IPS-15b (cell line): ENCODE results near the gene GH2.
"Not testable (repeated sequence)": the region's sequence is repeated elsewhere in the genome, so short reads cannot be mapped to it uniquely, and the experiment has no call there.

ENCODE experiments used
- H3K27me3 ChIP-seq: one replicate; pipeline ENCODE4 v1.6.1; 2013; ENCODE audit warnings: low read length; ENCODE audit not compliant: control insufficient read depth, insufficient read depth
- H3K36me3 ChIP-seq: one replicate; pipeline ENCODE4 v1.6.1; 2013; ENCODE audit warnings: low read length; ENCODE audit not compliant: control insufficient read depth, insufficient read depth
- H3K4me1 ChIP-seq: one replicate; pipeline ENCODE4 v1.6.1; 2013; ENCODE audit warnings: mild to moderate bottlenecking, low read length; ENCODE audit not compliant: control insufficient read depth, insufficient read depth
- H3K4me3 ChIP-seq: one replicate; pipeline ENCODE4 v1.5.1; 2013; ENCODE audit warnings: low read depth, low read length
- H3K9ac ChIP-seq: one replicate; pipeline ENCODE4 v1.6.1; 2013; ENCODE audit warnings: low read depth, mild to moderate bottlenecking, low read length
- H3K9me3 ChIP-seq: one replicate; pipeline ENCODE4 v1.6.1; 2013; ENCODE audit warnings: mild to moderate bottlenecking, low read length; ENCODE audit not compliant: control insufficient read depth, insufficient read depth

Gene GH2

DNA sequence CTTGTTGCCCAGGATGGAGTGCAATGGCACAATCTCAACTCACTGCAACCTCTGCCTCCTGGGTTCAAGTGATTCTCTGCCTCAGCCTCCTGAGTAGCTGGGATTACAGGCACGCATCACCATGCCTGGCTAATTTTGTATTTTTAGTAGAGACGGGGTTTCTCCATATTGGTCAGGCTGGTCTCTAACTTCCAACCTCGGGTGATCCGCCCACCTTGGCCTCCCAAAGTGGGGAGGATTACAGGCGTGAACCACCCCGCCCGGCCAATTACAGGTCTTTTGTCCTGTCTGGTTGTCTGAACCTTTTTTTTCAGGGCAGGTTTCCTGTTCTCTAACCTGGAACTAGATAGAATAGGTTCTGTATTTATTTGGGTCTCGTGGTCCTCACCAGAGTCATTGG lies 25.3 kb downstream of the GH2 start:
- H3K27me3 ChIP-seq, H3K9me3 ChIP-seq, H3K36me3 ChIP-seq, H3K4me1 ChIP-seq, H3K4me3 ChIP-seq, H3K9ac ChIP-seq: not testable (repeated sequence)

DNA sequence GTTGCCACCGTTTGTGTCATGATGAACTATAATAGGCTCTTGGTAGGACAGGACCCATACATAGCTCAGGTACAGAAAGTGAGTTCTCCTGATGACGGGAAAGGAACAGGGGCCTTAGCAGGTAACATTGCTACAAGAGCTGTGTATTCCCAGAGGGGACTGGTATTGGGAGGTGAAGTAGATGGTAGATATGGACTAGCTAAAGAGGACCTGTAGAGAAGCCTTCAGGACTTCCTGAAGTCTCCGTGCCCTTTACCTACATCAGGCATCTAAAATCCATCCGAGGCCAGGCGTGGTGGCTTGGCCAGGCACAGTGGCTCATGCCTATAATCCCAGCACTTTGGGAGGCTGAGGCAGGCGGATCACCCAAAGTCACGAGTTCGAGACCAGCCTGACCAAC lies 26.6 kb downstream of the GH2 start:
- no peak overlapping the region for H3K4me3 ChIP-seq
- H3K27me3 ChIP-seq = peaks cover 2% of the 10 kb centered on the region
- H3K9me3 ChIP-seq = no peaks in the 10 kb centered on the region
- no peaks in the 10 kb centered on the region for H3K4me1 ChIP-seq
- H3K36me3 ChIP-seq = no peaks in the 10 kb centered on the region
- H3K9ac ChIP-seq = no peak overlapping the region

- H3K9me3 ChIP-seq = no peaks in the 10 kb centered on the region
- H3K9ac ChIP-seq = no peak overlapping the region
- peaks cover 3% of the 10 kb centered on the region for H3K27me3 ChIP-seq
- no peaks in the 10 kb centered on the region for H3K36me3 ChIP-seq
- no peaks in the 10 kb centered on the region for H3K4me1 ChIP-seq
- H3K4me3 ChIP-seq = no peak overlapping the region
Measured at GRCh38 chr17:63854709-63855108, 27.0 kb downstream of the GH2 start.

GRCh38 chr17:63853260-63853659 lies 28.5 kb downstream of the GH2 start:
- Histone ChIP-seq H3K27me3 (peaks cover 12% of the 10 kb centered on the region), H3K36me3 (no peaks in the 10 kb centered on the region), H3K9ac (no peak overlapping the region), H3K4me3 (no peak overlapping the region), H3K4me1 (no peaks in the 10 kb centered on the region), H3K9me3 (no peaks in the 10 kb centered on the region)

DNA sequence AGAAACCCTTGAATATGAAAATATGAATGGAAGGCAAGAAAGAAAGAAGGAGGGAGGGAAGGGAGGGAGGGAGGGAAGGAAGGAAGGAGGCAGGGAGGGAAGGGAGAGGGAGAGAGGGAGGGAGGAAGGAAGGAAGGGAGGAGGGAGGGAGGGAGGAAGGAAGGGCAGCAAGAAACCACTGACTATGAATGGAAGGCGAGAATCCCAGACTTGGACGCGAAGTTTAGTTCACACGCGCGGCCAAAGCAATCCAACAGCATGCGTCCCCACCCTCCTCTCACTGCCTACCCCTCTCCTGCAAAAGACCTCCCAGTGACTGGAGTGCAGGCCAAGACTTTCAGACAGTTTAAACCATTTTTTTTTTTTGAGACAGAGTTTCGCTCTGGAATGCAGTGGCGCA lies 31.3 kb downstream of the GH2 start:
- no peak overlapping the region for H3K4me3 ChIP-seq
- no peaks in the 10 kb centered on the region for H3K4me1 ChIP-seq
- peaks cover 29% of the 10 kb centered on the region for H3K27me3 ChIP-seq
- H3K9ac ChIP-seq = no peak overlapping the region
- H3K9me3 ChIP-seq = no peaks in the 10 kb centered on the region
- no peaks in the 10 kb centered on the region for H3K36me3 ChIP-seq

- Histone ChIP-seq H3K4me3 (peak overlapping the region; percentile 5), H3K4me1 (no peaks in the 10 kb centered on the region), H3K27me3 (peaks cover 29% of the 10 kb centered on the region), H3K9me3 (no peaks in the 10 kb centered on the region), H3K36me3 (no peaks in the 10 kb centered on the region), H3K9ac (peak overlapping the region; percentile 77)
Measured at GRCh38 chr17:63848834-63849689, 32.7 kb downstream of the GH2 start.

- Histone ChIP-seq H3K9me3 (no peaks in the 10 kb centered on the region), H3K27me3 (peaks cover 29% of the 10 kb centered on the region), H3K36me3 (no peaks in the 10 kb centered on the region), H3K4me1 (peaks cover 4% of the 10 kb centered on the region), H3K4me3 (no peak overlapping the region), H3K9ac (no peak overlapping the region)
Measured at GRCh38 chr17:63847525-63848249, 34.1 kb downstream of the GH2 start.

- Histone ChIP-seq H3K27me3 (peaks cover 29% of the 10 kb centered on the region), H3K9me3 (no peaks in the 10 kb centered on the region), H3K4me1 (peaks cover 8% of the 10 kb centered on the region), H3K36me3 (no peaks in the 10 kb centered on the region), H3K9ac (no peak overlapping the region), H3K4me3 (no peak overlapping the region)
Measured at GRCh38 chr17:63845509-63845908, 36.2 kb downstream of the GH2 start.

DNA sequence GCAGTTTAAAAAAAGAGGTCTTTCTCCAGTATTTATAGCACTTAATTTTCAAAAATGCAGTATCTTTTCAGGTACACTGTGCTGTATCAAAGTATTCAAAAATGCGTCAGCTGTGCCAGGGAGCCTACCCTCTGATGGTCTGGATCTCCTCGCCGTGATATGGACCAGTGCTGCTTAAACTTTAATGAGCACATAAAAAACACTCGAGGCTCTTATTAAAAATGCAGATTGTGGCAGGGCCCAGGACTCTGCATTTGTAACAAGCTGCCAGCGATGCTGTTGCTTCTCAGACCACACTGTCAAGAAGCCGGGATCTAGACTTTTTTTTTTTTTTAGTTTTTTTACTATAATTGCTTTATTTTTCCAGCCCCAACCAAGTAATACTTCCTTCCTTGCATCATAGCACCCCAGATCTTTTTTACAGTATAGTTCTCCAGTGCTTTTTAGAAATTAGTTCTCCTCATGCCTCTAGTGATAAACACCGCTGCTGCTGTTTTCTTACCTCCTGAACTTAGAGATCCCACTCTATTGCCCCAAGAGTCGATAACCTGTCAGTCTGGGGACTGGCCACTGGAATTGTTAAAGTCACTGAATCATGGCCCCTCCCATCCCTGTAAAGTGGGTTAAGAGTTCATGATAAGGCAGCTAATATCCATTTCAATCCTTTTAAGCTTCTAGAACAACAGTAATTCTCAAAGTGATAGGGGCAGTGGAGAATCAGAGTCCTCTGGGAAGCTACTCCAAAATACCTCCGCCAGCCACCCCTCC lies 37.6 kb downstream of the GH2 start:
- no peak overlapping the region for H3K9ac ChIP-seq
- H3K4me3 ChIP-seq = peak overlapping the region; percentile 72
- peaks cover 8% of the 10 kb centered on the region for H3K4me1 ChIP-seq
- no peaks in the 10 kb centered on the region for H3K9me3 ChIP-seq
- no peaks in the 10 kb centered on the region for H3K36me3 ChIP-seq
- peaks cover 22% of the 10 kb centered on the region for H3K27me3 ChIP-seq

DNA sequence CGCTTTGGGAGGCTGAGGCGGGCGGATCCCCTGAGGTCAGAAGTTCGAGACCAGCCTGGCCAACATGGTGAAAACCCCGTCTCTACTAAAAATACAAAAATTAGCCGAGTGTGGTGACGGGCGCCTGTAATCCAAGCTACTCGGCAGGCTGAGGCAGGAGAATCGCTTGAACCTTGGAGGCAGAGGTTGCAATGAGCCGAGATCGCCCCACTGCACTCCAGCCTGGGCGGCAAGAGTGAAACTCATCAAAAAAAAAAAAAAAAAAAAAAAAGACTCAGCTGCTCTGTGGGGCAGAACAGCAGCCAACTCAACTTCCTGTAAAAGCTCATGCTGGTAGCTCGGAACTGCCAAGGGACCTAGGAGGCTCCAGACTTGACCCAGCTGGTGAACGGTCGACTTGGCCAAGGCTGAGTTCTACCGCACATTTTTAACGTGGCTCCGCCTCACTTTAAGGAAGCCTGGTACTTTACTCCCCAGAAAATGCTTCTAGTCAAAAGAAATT lies 38.3 kb downstream of the GH2 start:
- Histone ChIP-seq H3K27me3 (peaks cover 19% of the 10 kb centered on the region), H3K4me3 (peak overlapping the region; percentile 72), H3K4me1 (peaks cover 13% of the 10 kb centered on the region)
- H3K36me3 ChIP-seq, H3K9ac ChIP-seq, H3K9me3 ChIP-seq: not testable (repeated sequence)

DNA sequence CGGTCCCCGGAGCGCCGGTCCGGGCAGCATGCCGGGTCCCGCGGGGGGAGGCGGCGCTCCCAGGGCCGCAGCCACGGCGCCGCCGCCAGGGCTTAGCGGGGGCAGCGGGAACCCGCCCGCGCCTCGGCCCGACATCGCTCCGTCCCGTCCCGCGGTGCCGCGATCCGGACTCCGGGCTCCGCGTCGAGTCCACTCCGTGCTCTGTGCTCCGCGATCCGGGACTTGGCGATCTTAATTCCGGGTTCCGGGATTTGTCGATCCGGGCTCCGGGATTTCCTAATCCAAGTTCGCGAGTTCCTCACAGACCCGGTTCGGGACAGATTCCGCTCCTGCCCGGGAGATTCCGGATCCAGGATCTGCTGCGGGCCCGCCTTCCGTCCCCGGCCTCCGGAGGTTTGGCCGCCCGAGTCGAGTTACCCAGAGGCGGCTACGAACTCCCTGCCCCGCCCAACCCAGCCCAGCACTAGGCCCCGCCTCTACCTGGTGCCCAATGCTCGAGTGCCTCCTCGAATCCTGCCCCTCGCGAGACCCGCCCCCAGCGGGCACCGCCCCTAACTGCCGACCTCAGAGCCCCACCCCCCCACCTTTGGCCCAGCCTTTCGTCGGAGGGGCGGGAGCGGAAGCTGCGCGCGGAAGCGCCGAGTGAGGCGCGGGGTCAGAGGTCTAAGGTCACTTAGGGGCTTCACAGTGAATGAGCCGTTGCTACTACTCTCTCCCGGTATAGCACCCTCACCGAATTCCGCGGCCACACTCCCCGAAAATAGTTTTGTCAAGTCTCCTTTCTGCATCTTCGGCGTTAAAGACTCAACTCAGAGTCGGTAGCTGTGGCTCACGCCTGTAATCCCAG lies 39.0 kb downstream of the GH2 start, which contains the start of gene SMARCD2:
Gene SMARCD2, minus strand, starts transcription at position 146 of the 847 bp plus-strand sequence. Its CDS starts 11 bp downstream, at position 135.
- Histone ChIP-seq H3K4me1 (peaks cover 16% of the 10 kb centered on the region), H3K9ac (peak within 1 kb of the TSS; percentile 89), H3K4me3 (peak within 1 kb of the TSS; percentile 94), H3K9me3 (no peaks in the 10 kb centered on the region), H3K27me3 (peaks cover 12% of the 10 kb centered on the region), H3K36me3 (no peaks in the 10 kb centered on the region)
